Left lobe of liver (tissue), 2 donors: Measurements from ENCODE around the gene ENTR1. TPM values are rescaled to one million over a fixed set of nuclear protein-coding genes. Genes with fewer than 3 reads are reported as not detected.
A peak's percentile ranks its signal among the peaks of the same experiment; 100 is the strongest.
"Not testable (repeated sequence)": the region's sequence is repeated elsewhere in the genome, so short reads cannot be mapped to it uniquely, and the experiment has no call there.

Source experiments
- ATAC-seq: fragments of 200-7000 bp; cut with Tn5 transposase; one replicate; pipeline ENCODE4 v1.9.1; 2020; ENCODE audit warnings: mild to moderate bottlenecking, moderate library complexity
- DNase-seq: peaks from one replicate; pipeline ENCODE4 v3.0.0-alpha.2; 2020; ENCODE audit warnings: low spot score
- total RNA-seq: library from RNA; stranded (reverse); gene quantifications from one replicate; pipeline ENCODE4 v1.2.1, GENCODE V29; 2021
- donor health status: DM: no; HTN: no; CAD: no; lungs with moderate emphysema.
- donor health status: DM: no; HTN: yes; CAD: no.

Gene ENTR1
- total RNA-seq, 1 donor from 2014 or later: 39.5 TPM

GRCh38 chr9:136438548-136439480 is 28.4 kb upstream of the ENTR1 start:
- DNase-seq (no peak), ATAC-seq (peak; percentile 8)

- ATAC-seq: no peak
- no peak for DNase-seq
Observed at GRCh38 chr9:136437839-136438547, 27.6 kb upstream of the ENTR1 start.

GRCh38 chr9:136437430-136437829 is 27.0 kb upstream of the ENTR1 start:
- DNase-seq: peak; percentile 82
- ATAC-seq: peak; percentile 47

- ATAC-seq (no peak), DNase-seq (no peak)
Observed at GRCh38 chr9:136436055-136436634, 25.7 kb upstream of the ENTR1 start.

GRCh38 chr9:136434580-136435169 is 24.3 kb upstream of the ENTR1 start:
- ATAC-seq (no peak), DNase-seq (no peak)

GRCh38 chr9:136433849-136434579 is 23.6 kb upstream of the ENTR1 start:
- DNase-seq (no peak), ATAC-seq (no peak)

- DNase-seq: no peak
Observed at GRCh38 chr9:136433043-136433715, 22.8 kb upstream of the ENTR1 start.

GRCh38 chr9:136432591-136432990 is 22.2 kb upstream of the ENTR1 start:
- DNase-seq: no peak
- no peak for ATAC-seq

More at GRCh38 chr9:136433043-136433715, 22.8 kb upstream of the ENTR1 start:
- no peak for ATAC-seq

- no peak for ATAC-seq
Observed at GRCh38 chr9:136431782-136432350, 21.5 kb upstream of the ENTR1 start.

GRCh38 chr9:136430588-136431234 is 20.3 kb upstream of the ENTR1 start:
- ATAC-seq (peak; percentile 20), DNase-seq (no peak)

More at GRCh38 chr9:136431782-136432350, 21.5 kb upstream of the ENTR1 start:
- DNase-seq: no peak

GRCh38 chr9:136429683-136430491 is 19.5 kb upstream of the ENTR1 start:
- no peak for DNase-seq
- ATAC-seq: peak; percentile 21

GRCh38 chr9:136429075-136429628 is 18.7 kb upstream of the ENTR1 start:
- peak; percentile 4 for ATAC-seq

GRCh38 chr9:136426787-136427186 is 16.4 kb upstream of the ENTR1 start:
- no peak for ATAC-seq
- DNase-seq: no peak

More at GRCh38 chr9:136429075-136429628, 18.7 kb upstream of the ENTR1 start:
- DNase-seq: no peak

GRCh38 chr9:136425367-136425766 is 15.0 kb upstream of the ENTR1 start:
- not testable (repeated sequence) for DNase-seq, ATAC-seq

GRCh38 chr9:136424750-136425362 is 14.4 kb upstream of the ENTR1 start:
- ATAC-seq: no peak
- no peak for DNase-seq

GRCh38 chr9:136423432-136424146 is 13.2 kb upstream of the ENTR1 start:
- DNase-seq (no peak), ATAC-seq (no peak)

GRCh38 chr9:136422876-136423275 is 12.5 kb upstream of the ENTR1 start:
- ATAC-seq (no peak), DNase-seq (no peak)
